HG03442 (cell line): Measurements from ENCODE around the gene FAM240A.

Experiments used
- ATAC-seq: cut with Tn5 transposase; IDR thresholded peaks from one replicate; pipeline ENCODE4 v1.9.1; 2021; ENCODE audit warnings: mild to moderate bottlenecking, moderate library complexity; ENCODE audit not compliant: unreplicated experiment

Gene FAM240A

DNA sequence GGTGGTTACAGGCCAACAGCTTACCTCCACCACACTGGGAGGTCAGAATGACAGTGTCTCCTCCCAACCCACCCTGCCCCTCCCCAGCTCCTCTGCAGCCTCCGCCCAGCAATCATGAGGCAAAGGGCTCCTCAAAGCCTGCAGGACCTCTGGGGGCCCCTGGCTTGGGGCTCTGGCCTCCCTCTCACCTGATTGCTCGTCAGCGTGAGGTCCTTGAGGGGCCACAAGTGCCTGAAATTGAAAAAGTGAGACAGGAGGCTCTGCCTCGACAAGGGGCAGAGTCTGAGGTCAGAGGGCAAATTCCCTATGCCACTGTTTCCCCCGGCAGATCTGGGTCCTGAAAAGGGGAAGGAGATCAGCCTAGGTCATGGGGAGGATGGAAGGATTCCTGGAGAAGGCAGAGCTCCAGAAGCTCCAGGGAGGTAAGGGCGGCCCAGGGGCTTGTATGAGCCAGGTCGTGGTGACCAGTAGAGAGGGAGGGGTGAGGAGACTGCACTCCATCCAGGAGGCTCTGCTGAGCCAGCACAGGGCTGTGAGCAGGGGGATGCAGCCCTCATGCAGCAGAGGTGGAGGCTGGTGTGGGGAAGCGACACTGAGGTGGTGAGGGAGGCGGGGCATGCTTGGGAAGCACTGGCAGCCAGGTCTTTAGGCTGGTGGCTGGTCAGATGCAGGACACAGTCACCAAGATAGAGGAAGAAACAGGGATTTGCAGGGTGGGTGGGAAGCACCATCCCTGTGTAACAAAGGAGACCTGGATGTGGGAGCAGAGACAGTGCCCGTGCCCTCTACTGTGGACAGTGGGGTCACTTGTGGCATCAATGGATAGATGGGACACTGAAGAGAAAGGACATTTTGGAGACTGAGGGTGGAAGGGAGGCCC lies 61.1 kb downstream of the FAM240A start:
- ATAC-seq, result no peak

GRCh38 chr3:46674031-46674845 lies 61.9 kb downstream of the FAM240A start:
- no peak for ATAC-seq

DNA sequence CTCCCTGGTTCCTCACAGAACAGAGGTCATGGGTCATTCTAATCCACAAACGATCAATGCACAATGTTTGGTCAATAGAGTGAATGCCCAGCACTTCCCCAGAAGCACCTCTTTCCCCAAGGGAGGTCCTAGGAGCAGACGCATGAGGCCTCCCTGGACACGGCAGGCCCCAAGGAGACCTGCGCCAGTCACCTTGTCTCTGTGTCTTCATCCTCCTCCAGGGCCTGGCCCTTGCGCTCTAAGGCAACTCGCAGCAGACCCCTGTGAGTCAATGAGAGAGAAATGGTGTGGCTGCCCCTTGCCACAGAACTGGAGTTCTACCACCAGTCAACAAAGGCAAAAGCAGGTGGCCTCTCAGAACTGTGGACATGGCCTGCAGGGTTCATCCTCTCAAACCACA lies 63.1 kb downstream of the FAM240A start:
- ATAC-seq, result no peak
